ENCODE data around the gene RPUSD3. TPM values are rescaled to one million over a fixed set of nuclear protein-coding genes. Genes with fewer than 3 reads are reported as not detected.

Gene RPUSD3
- total and polyA plus RNA-seq, 2 of the 4 experiments (the other 2 are of a cell fraction), result 30.3 to 49.4 TPM

GRCh38 chr3:9881441-9881840, 37.6 kb upstream of the RPUSD3 start:
- Histone ChIP-seq H3K56ac (ENCODE audit: extremely low read depth, insufficient read depth, low read length) (no peak overlapping the region), H3K4me1 (ENCODE audit: control insufficient read depth, insufficient read depth, low read length) (peaks cover 6% of the 10 kb centered on the region), H4K20me1 (ENCODE audit: insufficient read depth, low read length) (no peaks in the 10 kb centered on the region), H2AK9ac (replicated peaks; ENCODE audit: low read depth, low read length, poor library complexity) (no peak overlapping the region), H3K27ac (ENCODE audit: insufficient read depth, low read length) (no peak overlapping the region), H4K91ac (ENCODE audit: insufficient read depth, low read depth, low read length) (no peak overlapping the region), H3K36me3 (ENCODE audit: control insufficient read depth, insufficient read depth, low read length) (no peaks in the 10 kb centered on the region), H3K27me3 (ENCODE audit: control insufficient read depth, insufficient read depth, low read length) (peaks cover 4% of the 10 kb centered on the region; the same call in 1 of the 2 replicates), H3K79me1 (ENCODE audit: low read depth in 1 of 2, low read length in 2 of 2) (no peaks in the 10 kb centered on the region), H3K14ac (replicated peaks; ENCODE audit: low read depth, low read length) (no peak overlapping the region), H3K9me1 (ENCODE audit: insufficient read depth, low read length) (no peaks in the 10 kb centered on the region), H2AFZ (replicated peaks; ENCODE audit: low read length, poor library complexity) (no peak overlapping the region), H2BK20ac (ENCODE audit: low read depth, low read length) (no peak overlapping the region), H2BK15ac (ENCODE audit: low read depth, low read length) (no peak overlapping the region), H3K4me2 (ENCODE audit: low read depth, low read length) (no peak overlapping the region), H3K18ac (ENCODE audit: low read depth, low read length) (no peak overlapping the region), H4K5ac (ENCODE audit: low read depth, low read length) (no peak overlapping the region), H3K4me3 (ENCODE audit: insufficient read depth, low read depth, low read length) (no peak overlapping the region), H2BK5ac (ENCODE audit: low read depth, low read length, poor library complexity, severe bottlenecking) (no peak overlapping the region), H3K23ac (ENCODE audit: low read depth, low read length) (no peak overlapping the region), H2BK120ac (ENCODE audit: low read depth, low read length) (no peak overlapping the region), H3K4ac (ENCODE audit: low read depth, low read length) (no peak overlapping the region), H3K9me3 (ENCODE audit: control insufficient read depth, insufficient read depth, low read length) (no peaks in the 10 kb centered on the region), H2AK5ac (ENCODE audit: low read depth, low read length) (no peak overlapping the region), H4K8ac (ENCODE audit: low read depth in 2 of 2, low read length in 2 of 2) (no peak overlapping the region), H3K9ac (ENCODE audit: low read depth, low read length) (no peak overlapping the region)
- ATAC-seq (ENCODE audit: low read depth), result no peak
- intact Hi-C loops (cut with micrococcal nuclease), result no loop called here
- no peak for TF ChIP-seq NFE2L2 (IDR thresholded peaks at IDR 0.05; ENCODE audit: low read depth, low read length)
- TF ChIP-seq SMC3 (IDR thresholded peaks at IDR 0.05; ENCODE audit: low read depth, low read length), result no peak
- no peak for TF ChIP-seq RCOR1 (IDR thresholded peaks at IDR 0.05; ENCODE audit: insufficient replicate concordance, low read length)
- no peak for TF ChIP-seq RAD21 (IDR thresholded peaks at IDR 0.05; ENCODE audit: low read length)
- no peak for TF ChIP-seq FOS (IDR thresholded peaks at IDR 0.05; ENCODE audit: low read depth, low read length)
- no peak for TF ChIP-seq CEBPB (IDR thresholded peaks at IDR 0.05; ENCODE audit: low read depth, low read length)
- TF ChIP-seq MAZ (IDR thresholded peaks at IDR 0.05; ENCODE audit: borderline replicate concordance, low read depth, low read length), result no peak
- TF ChIP-seq USF2 (IDR thresholded peaks at IDR 0.05; ENCODE audit: low read depth, low read length), result no peak
- TF ChIP-seq POLR2A (IDR thresholded peaks at IDR 0.05; ENCODE audit: low read depth, low read length), result no peak
- no peak for TF ChIP-seq MXI1 (IDR thresholded peaks at IDR 0.05; ENCODE audit: borderline replicate concordance, low read depth, low read length)
- TF ChIP-seq BHLHE40 (IDR thresholded peaks at IDR 0.05; ENCODE audit: low read depth, low read length), result no peak
- no peak for TF ChIP-seq RFX5 (IDR thresholded peaks at IDR 0.05; ENCODE audit: low read depth, low read length)
- POLR2A ChIA-PET (ENCODE audit: unreplicated experiment), result no interaction called here
- WGBS, 2 experiments (ENCODE audit: extremely low coverage in 2 of 2, insufficient read length in 1 of 2), result no CpG with 5 or more reads among the region's 1 CpG
- in situ Hi-C loops (cut with MboI; ENCODE audit: low sequenced_read_pairs), result no loop called here
- CTCF ChIA-PET, result no interaction called here
- BruUV-seq (replicated peaks), result no TSS peak
- dilution Hi-C loops (cut with HindIII; ENCODE audit: low sequenced_read_pairs, unreplicated experiment), result no loop called here
- no peak for DNase-seq
